Spleen (tissue), 11 donors: ENCODE results near the gene TRIM38. TPM values are rescaled to one million over a fixed set of nuclear protein-coding genes. Genes with fewer than 3 reads are reported as not detected.
"Not testable (repeated sequence)": the region's sequence is repeated elsewhere in the genome, so short reads cannot be mapped to it uniquely, and the experiment has no call there.

Experiments
- DNase-seq: peaks from one replicate; pipeline ENCODE4 v3.0.0-alpha.2; 2020
- H3K27ac ChIP-seq, 8 donors: fragments of 200-600 bp; sonication (generic) in 7 of 8; 1 replicate in 4 of 8; 2 replicates in 4 of 8; pipeline versions ENCODE4 v1.5.0 to v1.8.0; 2016 to 2021; ENCODE audit warnings: inconsistent platforms in 4 of 8, mild to moderate bottlenecking in 4 of 8, moderate library complexity in 1 of 8
- H3K27me3 ChIP-seq, 7 donors: fragments of 200-600 bp; sonication (generic) in 6 of 7; replicated peaks in 1 of 7; 1 replicate in 4 of 7; 2 replicates in 3 of 7; pipeline versions ENCODE4 v1.5.0 to v1.8.0; 2016 to 2021; ENCODE audit warnings: inconsistent platforms in 3 of 7, mild to moderate bottlenecking in 1 of 7
- H3K36me3 ChIP-seq, 6 donors: fragments of 200-600 bp; sonication (generic) in 5 of 6; 1 replicate in 4 of 6; 2 replicates in 2 of 6; pipeline versions ENCODE4 v1.5.0 to v1.8.0; 2016 to 2021; ENCODE audit warnings: inconsistent platforms in 2 of 6
- H3K4me1 ChIP-seq, 6 donors: fragments of 200-600 bp; sonication (generic) in 5 of 6; 1 replicate in 3 of 6; 2 replicates in 3 of 6; pipeline versions ENCODE4 v1.5.0 to v1.8.0; 2016 to 2021; ENCODE audit warnings: inconsistent platforms in 3 of 6
- H3K4me3 ChIP-seq, 8 donors: fragments of 200-600 bp; sonication (generic) in 7 of 8; 1 replicate in 4 of 8; 2 replicates in 4 of 8; pipeline versions ENCODE4 v1.5.0 to v1.8.0; 2016 to 2021; ENCODE audit warnings: inconsistent platforms in 4 of 8, mild to moderate bottlenecking in 4 of 8, moderate library complexity in 2 of 8
- H3K9me3 ChIP-seq, 8 donors: fragments of 200-600 bp; sonication (generic) in 7 of 8; 1 replicate in 4 of 8; 2 replicates in 4 of 8; pipeline versions ENCODE4 v1.5.0 to v1.8.0; 2016 to 2021; ENCODE audit warnings: inconsistent platforms in 4 of 8
- POLR2A ChIP-seq, 3 donors: fragments of 450-650 bp; IDR thresholded peaks; one replicate each; pipeline ENCODE4 v1.5.1; 2017; ENCODE audit warnings: antibody characterized with exemption in 3 of 3, mild to moderate bottlenecking in 1 of 3
- POLR2AphosphoS5 ChIP-seq, 3 donors: sonication (generic); formaldehyde crosslinking; IDR thresholded peaks; one replicate each; pipeline ENCODE4 v1.5.1; 2017; ENCODE audit warnings: antibody characterized with exemption in 3 of 3
- WGBS, 5 donors: extraction: QIAGEN DNeasy Blood & Tissue Kit in 3 of 5; methylation state at CpG; one replicate each; pipeline versions ENCODE4 v1.1.5 to v1.1.7; 2013 to 2018; 5-methylcytosine and 5-hydroxymethylcytosine counted together
- intact Hi-C: fragments of 100-400 bp; cut with DNase I; formaldehyde crosslinking; loops from one replicate; pipeline ENCODE4 v1.15.0; 2023; ENCODE audit warnings: low total_unique reads
- polyA plus RNA-seq, 3 donors: library from polyadenylated mRNA; stranded (reverse); fragments of 200-250 nt; gene quantifications; one replicate each; pipeline ENCODE4 v1.2.1, GENCODE V29; 2013
- total RNA-seq, 7 donors: library from RNA; depleted of rRNA in 3 of 7; stranded (reverse); fragments of >200 nt in 3 of 7; fragmentation: NEBNext Ultra II Directional in 4 of 7; extraction: Animal tissue kit (Norgen Biotek cat#: 25700) in 4 of 7; gene quantifications; one replicate each; pipeline versions ENCODE4 v1.1.0 to v1.2.1, GENCODE V29; 2016 to 2021
- TF ChIP-seq, protein P1 (sequence below), 11 experiments: fragments of 200-600 bp in 7 of 11; fragments of 450-650 bp in 4 of 11; sonication (generic) in 4 of 11; IDR thresholded peaks in 8 of 11; conservative IDR thresholded peaks in 3 of 11; 1 replicate in 7 of 11; 2 replicates in 4 of 11; pipeline versions ENCODE4 v1.4.0 to v1.8.0; 2016 to 2021; ENCODE audit warnings: antibody characterized with exemption in 11 of 11, inconsistent platforms in 4 of 11, mild to moderate bottlenecking in 1 of 11
- donor health status: healthy with polysubstance abuse.
- donor health status: DM: no; HTN: no; CAD: no; lungs with moderate emphysema.
- donor health status: DM: no; HTN: no; CAD: no.
- donor health status: Bipolar disorder and iron deficiency.
- donor health status: healthy.
- donor health status: DM: no; HTN: no; CAD: no.
- donor health status: DM: yes; HTN: yes; CAD: no.

The TRIM38 gene
- total and polyA plus RNA-seq, 10 donors: 8.0 to 34.4 (median 28.1) TPM

DNA sequence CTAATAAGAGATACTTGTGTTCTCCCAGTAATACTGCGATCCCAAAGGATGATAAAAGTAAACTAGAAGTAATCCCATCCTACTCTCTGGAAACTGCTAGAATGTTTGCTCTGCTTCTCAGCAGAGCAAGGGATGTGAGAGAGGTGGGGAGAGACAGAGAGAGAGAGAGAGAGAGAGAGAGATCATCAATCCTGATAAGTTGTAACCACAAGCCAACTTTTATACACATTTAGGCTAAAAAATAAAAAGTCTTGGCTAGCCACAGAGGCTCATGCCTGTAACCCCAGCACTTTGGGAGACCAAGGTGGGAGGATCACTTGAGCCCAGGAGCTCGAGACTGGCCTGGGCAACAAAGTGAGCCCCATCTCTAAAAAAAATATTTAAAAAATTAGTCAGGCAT is 16.0 kb upstream of the TRIM38 start:
- 70 to 90% (median 82%) methylated on average over 2 of the region's 2 CpGs for WGBS, 5 donors
- Histone ChIP-seq H3K27me3 (no peaks in the 10 kb centered on the region), H3K27ac (no peak overlapping the region), H3K36me3 (no peaks in the 10 kb centered on the region), H3K9me3 (peaks cover 0 to 8% (median 0%) of the 10 kb centered on the region in 8 donors), H3K4me1 (no peaks in the 10 kb centered on the region), H3K4me3 (no peak overlapping the region)
- no peak for DNase-seq
- intact Hi-C loops: no loop called here
- TF ChIP-seq POLR2AphosphoS5 (IDR thresholded peaks at IDR 0.05) (no peak), POLR2A (IDR thresholded peaks at IDR 0.05) (no peak)
- TF ChIP-seq, protein P1, sequence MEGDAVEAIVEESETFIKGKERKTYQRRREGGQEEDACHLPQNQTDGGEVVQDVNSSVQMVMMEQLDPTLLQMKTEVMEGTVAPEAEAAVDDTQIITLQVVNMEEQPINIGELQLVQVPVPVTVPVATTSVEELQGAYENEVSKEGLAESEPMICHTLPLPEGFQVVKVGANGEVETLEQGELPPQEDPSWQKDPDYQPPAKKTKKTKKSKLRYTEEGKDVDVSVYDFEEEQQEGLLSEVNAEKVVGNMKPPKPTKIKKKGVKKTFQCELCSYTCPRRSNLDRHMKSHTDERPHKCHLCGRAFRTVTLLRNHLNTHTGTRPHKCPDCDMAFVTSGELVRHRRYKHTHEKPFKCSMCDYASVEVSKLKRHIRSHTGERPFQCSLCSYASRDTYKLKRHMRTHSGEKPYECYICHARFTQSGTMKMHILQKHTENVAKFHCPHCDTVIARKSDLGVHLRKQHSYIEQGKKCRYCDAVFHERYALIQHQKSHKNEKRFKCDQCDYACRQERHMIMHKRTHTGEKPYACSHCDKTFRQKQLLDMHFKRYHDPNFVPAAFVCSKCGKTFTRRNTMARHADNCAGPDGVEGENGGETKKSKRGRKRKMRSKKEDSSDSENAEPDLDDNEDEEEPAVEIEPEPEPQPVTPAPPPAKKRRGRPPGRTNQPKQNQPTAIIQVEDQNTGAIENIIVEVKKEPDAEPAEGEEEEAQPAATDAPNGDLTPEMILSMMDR (IDR thresholded peaks at IDR 0.05 in 8 of 11, conservative IDR thresholded peaks at IDR 0.05 in 3 of 11): no peak

DNA sequence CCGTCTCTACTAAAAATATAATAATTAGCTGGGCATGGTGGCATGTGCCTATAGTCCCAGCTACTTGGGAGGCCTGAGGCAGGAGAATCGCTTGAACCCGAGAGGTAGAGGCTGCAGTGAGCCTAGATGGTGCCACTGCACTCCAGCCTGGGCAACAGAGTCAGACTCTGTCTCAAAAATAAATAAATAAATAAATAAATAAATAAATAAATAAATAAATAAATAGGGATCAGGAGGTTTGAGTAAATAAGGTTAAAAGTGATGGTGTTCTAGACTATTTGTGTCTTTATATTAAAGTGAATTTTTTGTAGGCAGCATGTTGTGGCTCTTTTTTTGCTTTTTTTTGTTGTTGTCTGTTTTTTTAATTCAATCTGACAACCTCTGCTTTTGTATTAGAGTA is 15.1 kb upstream of the TRIM38 start:
- H3K36me3 ChIP-seq, H3K4me1 ChIP-seq, H3K27me3 ChIP-seq, H3K4me3 ChIP-seq, H3K9me3 ChIP-seq, DNase-seq, H3K27ac ChIP-seq, intact Hi-C loops: not testable (repeated sequence)
- WGBS, 5 donors: 93 to 98% (median 97%) methylated on average over 3 of the region's 3 CpGs

DNA sequence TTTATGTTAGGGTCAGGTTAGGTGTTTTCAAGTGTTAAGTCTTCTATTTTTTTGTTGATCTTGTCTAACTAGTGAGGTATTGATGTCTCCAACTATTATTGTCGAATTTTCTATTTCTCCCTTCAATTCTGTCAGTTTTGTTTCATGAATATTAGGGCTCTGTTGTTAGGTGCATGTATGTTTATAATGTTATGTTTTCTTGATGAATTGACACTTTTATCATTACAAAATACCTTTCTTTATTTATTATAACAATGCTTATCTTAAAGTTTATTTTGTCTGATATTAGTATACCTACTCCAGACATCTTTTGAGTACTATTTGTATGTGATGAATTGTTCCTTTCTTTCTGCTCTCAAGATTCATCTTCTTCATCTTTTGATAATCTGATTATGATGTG is 12.9 kb upstream of the TRIM38 start:
- TF ChIP-seq POLR2AphosphoS5 (IDR thresholded peaks at IDR 0.05) (no peak), POLR2A (IDR thresholded peaks at IDR 0.05) (no peak)
- TF ChIP-seq, protein P1 (IDR thresholded peaks at IDR 0.05 in 8 of 11, conservative IDR thresholded peaks at IDR 0.05 in 3 of 11): no peak
- no peak for DNase-seq
- Histone ChIP-seq H3K27me3 (no peaks in the 10 kb centered on the region), H3K36me3 (no peaks in the 10 kb centered on the region), H3K4me3 (no peak overlapping the region), H3K4me1 (no peaks in the 10 kb centered on the region), H3K9me3 (peaks cover 0 to 8% (median 0%) of the 10 kb centered on the region in 8 donors), H3K27ac (no peak overlapping the region)
- WGBS, 5 donors: 55 to 95% (median 88%) methylated on average over 1 of the region's 1 CpG
- intact Hi-C loops: no loop called here

DNA sequence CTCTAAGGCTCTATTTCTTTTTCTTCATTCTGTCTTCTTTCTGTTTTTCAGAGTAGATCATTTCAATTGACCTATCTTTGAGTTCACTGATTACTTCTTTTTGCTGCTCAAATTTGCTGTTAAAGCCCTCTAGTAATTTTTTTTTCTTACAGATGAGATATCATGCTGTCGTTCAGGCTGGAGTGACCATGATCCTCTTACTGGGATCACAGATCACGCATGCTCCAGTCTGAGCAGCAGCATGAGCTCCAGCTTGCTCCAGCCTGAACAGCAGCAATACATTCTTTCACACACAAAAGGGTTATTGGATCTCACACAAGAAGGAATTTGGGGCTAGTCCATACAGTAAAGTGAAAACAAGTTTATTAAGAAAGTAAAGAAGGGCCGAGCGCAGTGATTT is 12.3 kb upstream of the TRIM38 start:
- no peak for DNase-seq
- H3K27me3 ChIP-seq: no peaks in the 10 kb centered on the region
- no peak overlapping the region for H3K4me3 ChIP-seq
- no peaks in the 10 kb centered on the region for H3K36me3 ChIP-seq
- intact Hi-C loops: no loop called here
- H3K27ac ChIP-seq: no peak overlapping the region
- peaks cover 0 to 8% (median 0%) of the 10 kb centered on the region in 8 donors for H3K9me3 ChIP-seq
- WGBS, 5 donors: 76 to 94% (median 89%) methylated on average over 4 of the region's 4 CpGs
- no peaks in the 10 kb centered on the region for H3K4me1 ChIP-seq
- TF ChIP-seq POLR2A (IDR thresholded peaks at IDR 0.05): no peak
- no peak for TF ChIP-seq POLR2AphosphoS5 (IDR thresholded peaks at IDR 0.05)

DNA sequence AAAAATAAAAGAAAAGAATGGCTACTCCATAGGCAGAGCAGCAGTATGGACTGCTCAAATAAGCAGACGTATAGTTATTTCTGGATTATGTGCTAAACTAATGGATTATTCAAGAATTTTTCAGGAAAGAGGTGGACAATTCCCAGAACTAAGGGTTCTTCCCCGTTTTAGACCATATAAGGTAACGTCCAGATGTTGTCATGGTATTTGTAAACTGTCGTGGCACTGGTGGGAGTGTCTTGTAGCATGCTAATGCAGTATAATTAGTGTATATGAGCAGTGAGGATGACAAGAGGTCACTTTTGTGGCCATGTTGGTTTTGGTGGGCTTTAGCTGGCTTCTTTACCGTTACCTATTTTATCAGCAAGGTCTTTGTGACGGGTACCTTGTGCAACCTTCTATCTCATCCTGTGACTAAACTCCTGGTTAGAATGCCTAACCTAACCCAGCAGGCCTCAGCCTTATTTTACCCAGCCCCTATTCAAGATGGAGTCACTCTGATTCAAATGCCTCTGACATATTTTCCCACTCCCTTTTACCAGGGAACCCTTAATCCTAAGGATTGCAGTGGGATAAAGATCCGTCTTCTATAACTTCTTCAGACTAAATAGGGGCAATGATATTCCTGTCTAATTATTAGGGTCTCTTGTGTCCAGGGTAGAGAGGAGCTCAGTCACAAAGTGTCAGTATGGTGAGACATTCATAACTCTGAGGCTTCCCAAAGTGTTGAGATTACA is 11.1 kb upstream of the TRIM38 start:
- intact Hi-C loops: no loop called here
- no peaks in the 10 kb centered on the region for H3K9me3 ChIP-seq
- DNase-seq: no peak
- no peaks in the 10 kb centered on the region for H3K27me3 ChIP-seq
- no peaks in the 10 kb centered on the region for H3K36me3 ChIP-seq
- no peak overlapping the region for H3K27ac ChIP-seq
- TF ChIP-seq, protein P1 (IDR thresholded peaks at IDR 0.05 in 8 of 11, conservative IDR thresholded peaks at IDR 0.05 in 3 of 11): no peak
- TF ChIP-seq POLR2A (IDR thresholded peaks at IDR 0.05): no peak
- no peak for TF ChIP-seq POLR2AphosphoS5 (IDR thresholded peaks at IDR 0.05)
- 58 to 82% (median 76%) methylated on average over 7 of the region's 7 CpGs for WGBS, 5 donors
- H3K4me1 ChIP-seq: no peaks in the 10 kb centered on the region
- no peak overlapping the region for H3K4me3 ChIP-seq
